ENCODE data around the gene ZFR2. TPM values are rescaled to one million over a fixed set of nuclear protein-coding genes. Genes with fewer than 3 reads are reported as not detected.

The ZFR2 gene
- total RNA-seq, 1 donor from 2014 or later, result 0.55 TPM

DNA sequence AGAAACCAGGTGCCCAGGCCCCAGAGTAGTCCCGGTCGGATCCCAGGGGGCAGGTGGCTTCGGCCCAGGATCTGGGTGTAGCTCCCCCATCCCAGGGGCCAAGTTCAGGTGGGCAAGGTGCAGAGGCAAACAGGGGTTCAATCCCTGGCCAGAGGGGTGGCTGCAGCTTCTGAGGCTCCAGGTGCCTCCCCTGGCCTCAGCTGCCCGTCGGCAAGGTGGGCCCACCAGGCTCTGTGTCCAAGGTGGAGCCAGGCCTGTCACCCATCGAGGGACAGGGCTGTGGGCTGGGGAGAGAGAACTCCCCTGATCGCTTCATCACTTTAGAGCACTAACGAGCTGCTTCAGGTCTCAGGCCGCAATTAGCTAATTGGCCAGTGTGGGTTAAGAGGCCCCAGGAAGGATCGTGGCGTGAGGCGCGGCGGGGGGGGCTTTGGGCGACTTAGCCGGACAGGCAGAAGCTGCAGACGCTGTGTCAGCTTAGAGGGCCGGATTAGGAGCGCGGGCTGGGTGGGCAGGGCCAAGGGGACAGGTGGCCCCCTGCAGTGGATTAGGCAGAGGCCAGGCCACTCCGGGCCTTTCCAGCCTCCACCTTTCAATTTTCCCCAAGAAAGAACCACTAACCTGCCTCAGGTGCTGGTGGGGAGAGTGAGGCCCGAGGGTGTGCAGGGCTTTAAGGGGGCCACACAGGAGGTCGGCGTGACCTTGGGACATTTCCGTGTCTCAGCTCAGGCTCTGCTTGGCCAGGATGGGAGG is 94.0 kb downstream of the ZFR2 start:
- ATAC-seq, result no peak
- Histone ChIP-seq H3K27me3 (no peaks in the 10 kb centered on the region), H3K4me3 (no peak overlapping the region), H3K9me3 (no peaks in the 10 kb centered on the region), H3K27ac (no peak overlapping the region), H3K36me3 (no peaks in the 10 kb centered on the region), H3K4me1 (no peaks in the 10 kb centered on the region)
- TF ChIP-seq, protein P1, sequence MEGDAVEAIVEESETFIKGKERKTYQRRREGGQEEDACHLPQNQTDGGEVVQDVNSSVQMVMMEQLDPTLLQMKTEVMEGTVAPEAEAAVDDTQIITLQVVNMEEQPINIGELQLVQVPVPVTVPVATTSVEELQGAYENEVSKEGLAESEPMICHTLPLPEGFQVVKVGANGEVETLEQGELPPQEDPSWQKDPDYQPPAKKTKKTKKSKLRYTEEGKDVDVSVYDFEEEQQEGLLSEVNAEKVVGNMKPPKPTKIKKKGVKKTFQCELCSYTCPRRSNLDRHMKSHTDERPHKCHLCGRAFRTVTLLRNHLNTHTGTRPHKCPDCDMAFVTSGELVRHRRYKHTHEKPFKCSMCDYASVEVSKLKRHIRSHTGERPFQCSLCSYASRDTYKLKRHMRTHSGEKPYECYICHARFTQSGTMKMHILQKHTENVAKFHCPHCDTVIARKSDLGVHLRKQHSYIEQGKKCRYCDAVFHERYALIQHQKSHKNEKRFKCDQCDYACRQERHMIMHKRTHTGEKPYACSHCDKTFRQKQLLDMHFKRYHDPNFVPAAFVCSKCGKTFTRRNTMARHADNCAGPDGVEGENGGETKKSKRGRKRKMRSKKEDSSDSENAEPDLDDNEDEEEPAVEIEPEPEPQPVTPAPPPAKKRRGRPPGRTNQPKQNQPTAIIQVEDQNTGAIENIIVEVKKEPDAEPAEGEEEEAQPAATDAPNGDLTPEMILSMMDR (IDR thresholded peaks at IDR 0.05), result no peak
- intact Hi-C loops (cut with DNase I), result no loop called here
- DNase-seq, result no peak

- H3K4me1 ChIP-seq, result no peaks in the 10 kb centered on the region
- H3K27me3 ChIP-seq, result no peaks in the 10 kb centered on the region
- no peaks in the 10 kb centered on the region for H3K9me3 ChIP-seq
- TF ChIP-seq, protein P1 (IDR thresholded peaks at IDR 0.05), result no peak
- intact Hi-C loops (cut with DNase I), result no loop called here
- H3K4me3 ChIP-seq, result no peak overlapping the region
- H3K36me3 ChIP-seq, result no peaks in the 10 kb centered on the region
- DNase-seq (no peak), ATAC-seq (no peak)
- no peak overlapping the region for H3K27ac ChIP-seq
Observed at GRCh38 chr19:3773814-3774515, 94.9 kb downstream of the ZFR2 start.

- H3K4me1 ChIP-seq, result no peaks in the 10 kb centered on the region
- no peak for DNase-seq
- no peak within 1 kb of the TSS for H3K27ac ChIP-seq
- TF ChIP-seq, protein P1 (IDR thresholded peaks at IDR 0.05), result no peak
- no peak within 1 kb of the TSS for H3K4me3 ChIP-seq
- no peaks in the 10 kb centered on the region for H3K27me3 ChIP-seq
- intact Hi-C loops (cut with DNase I), result no loop called here
- H3K9me3 ChIP-seq, result no peaks in the 10 kb centered on the region
- peaks cover 11% of the 10 kb centered on the region for H3K36me3 ChIP-seq
- ATAC-seq, result no peak
Observed at GRCh38 chr19:3771906-3772455, 96.9 kb downstream of the ZFR2 start, which contains the start of gene RAX2. RAX2 (minus strand) TSS chr19:3772228; CDS start chr19:3771742, 486 bp downstream.

- Histone ChIP-seq H3K9me3 (no peaks in the 10 kb centered on the region), H3K4me1 (no peaks in the 10 kb centered on the region), H3K4me3 (no peak overlapping the region), H3K36me3 (peaks cover 19% of the 10 kb centered on the region), H3K27me3 (no peaks in the 10 kb centered on the region), H3K27ac (no peak overlapping the region)
- ATAC-seq (no peak), DNase-seq (no peak)
- intact Hi-C loops (cut with DNase I), result no loop called here
- TF ChIP-seq, protein P1 (IDR thresholded peaks at IDR 0.05), result no peak
Observed at GRCh38 chr19:3771000-3771905, 97.6 kb downstream of the ZFR2 start.
